K562 (cell line): ENCODE measurements around the gene SCARF1. TPM values are rescaled to one million over a fixed set of nuclear protein-coding genes. Genes with fewer than 3 reads are reported as not detected.

Experiments
- ARID1B ChIP-seq: fragments of 450-650 bp; IDR thresholded peaks from 2 replicates; pipeline ENCODE4 v1.6.1; 2016; ENCODE audit warnings: antibody characterized with exemption, mild to moderate bottlenecking, inconsistent platforms
- BCOR ChIP-seq: fragments of 450-650 bp; IDR thresholded peaks from 2 replicates; pipeline ENCODE4 v1.6.1; 2016
- CBFA2T2 ChIP-seq: fragments of 450-650 bp; conservative IDR thresholded peaks from 2 replicates; pipeline ENCODE4 v1.6.1; 2017; ENCODE audit warnings: mild to moderate bottlenecking
- CBX5 ChIP-seq: IDR thresholded peaks from 2 replicates; pipeline ENCODE4 v1.6.1; 2014; ENCODE audit warnings: low read depth, borderline replicate concordance
- CREB3L1 ChIP-seq: fragments of 450-650 bp; IDR thresholded peaks from 2 replicates; pipeline ENCODE4 v1.6.1; 2014; ENCODE audit warnings: low read depth, mild to moderate bottlenecking, moderate library complexity, borderline replicate concordance
- EP300 ChIP-seq: IDR thresholded peaks from 2 replicates; pipeline ENCODE4 v1.6.1; 2012; ENCODE audit warnings: low read length, improper control_type of control experiment
- HDAC1 ChIP-seq, 2 experiments: fragments of 450-650 bp; IDR thresholded peaks; 2 replicates each; pipeline ENCODE4 v1.6.1; 2016 to 2017; ENCODE audit warnings: inconsistent platforms in 1 of 2, mild to moderate bottlenecking in 1 of 2, moderate library complexity in 1 of 2
- NFATC3 ChIP-seq: fragments of 450-650 bp; IDR thresholded peaks from 2 replicates; pipeline ENCODE4 v1.6.1; 2017; ENCODE audit warnings: mild to moderate bottlenecking
- NFIC ChIP-seq: fragments of 450-650 bp; IDR thresholded peaks from 2 replicates; pipeline ENCODE4 v1.6.1; 2017; ENCODE audit warnings: mild to moderate bottlenecking, inconsistent platforms
- POLR2AphosphoS2 ChIP-seq: IDR thresholded peaks from 2 replicates; pipeline ENCODE4 v1.6.1; 2012; ENCODE audit warnings: low read length, improper control_type of control experiment
- RNF2 ChIP-seq: sonication (generic); IDR thresholded peaks from 2 replicates; pipeline ENCODE4 v1.6.1; 2016
- SLC30A9 ChIP-seq: fragments of 250-450 bp; sonication (Bioruptor Pico); IDR thresholded peaks from 2 replicates; pipeline ENCODE4 v1.8.0; 2022; ENCODE audit warnings: mild to moderate bottlenecking, moderate library complexity
- SPI1 ChIP-seq: IDR thresholded peaks from 2 replicates; pipeline ENCODE4 v1.6.1; 2011; ENCODE audit warnings: low read depth, low read length, control low read depth, borderline replicate concordance
- TCF3 ChIP-seq: sonication (generic); formaldehyde crosslinking; IDR thresholded peaks from 2 replicates; pipeline ENCODE4 v1.4.0; 2020; ENCODE audit warnings: mild to moderate bottlenecking, missing genetic modification reagents
- THRA ChIP-seq: fragments of 450-650 bp; IDR thresholded peaks from 2 replicates; pipeline ENCODE4 v1.6.1; 2017; ENCODE audit warnings: mild to moderate bottlenecking, moderate library complexity
- TSHZ1 ChIP-seq: fragments of 250-450 bp; sonication (Bioruptor Pico); IDR thresholded peaks from 2 replicates; pipeline ENCODE4 v1.4.0; 2020; ENCODE audit warnings: mild to moderate bottlenecking, moderate library complexity
- ZNF717 ChIP-seq: fragments of 250-450 bp; sonication (Bioruptor Pico); IDR thresholded peaks from 2 replicates; pipeline ENCODE4 v1.5.0; 2021
- polyA plus RNA-seq, 8 experiments: library from polyadenylated mRNA; depleted of rRNA in 4 of 8; stranded (reverse) in 5 of 8; unstranded in 3 of 8; fragments of >200 nt; fragmentation: Nextera tagmentation in 2 of 8; fragmentation: Illumina TruSeq in 1 of 8; extraction: Ambion mirVana in 2 of 8; extraction: Trizol in 1 of 8; gene quantifications; 2 replicates each; pipeline versions ENCODE4 v1.2.1 to v1.2.3, GENCODE V29; 2011 to 2014; ENCODE audit warnings: inconsistent platforms in 1 of 8, missing spikeins in 1 of 8
- total RNA-seq, 7 experiments: library from RNA; depleted of rRNA in 6 of 7; stranded (reverse); fragments of >200 nt in 6 of 7; fragmentation: Illumina TruSeq in 2 of 7; extraction: Trizol in 2 of 7; gene quantifications; 2 replicates each; pipeline versions ENCODE4 v1.2.1 to v1.2.3, GENCODE V29; 2011 to 2021; ENCODE audit warnings: low replicate concordance in 1 of 7
- TF ChIP-seq, protein P1 (sequence below): fragments of 250-450 bp; sonication (Bioruptor Pico); IDR thresholded peaks from 2 replicates; pipeline ENCODE4 v1.9.0; 2021; ENCODE audit warnings: mild to moderate bottlenecking, inconsistent platforms
- TF ChIP-seq, protein P2 (sequence below), 2 experiments: fragments of 450-650 bp; IDR thresholded peaks; 2 replicates each; pipeline ENCODE4 v1.6.1; 2016

SCARF1 gene
- total and polyA plus RNA-seq, 9 of the 15 experiments (the other 6 are each of a cell fraction or from before 2014, with no cell fraction given) = 0.04 to 2.1 (median 0.63) TPM

GRCh38 chr17:1649844-1650501, 4.4 kb upstream of the SCARF1 start, which contains the start of gene RILP (continued):
- TF ChIP-seq POLR2AphosphoS2 = peak; percentile 95
- TF ChIP-seq, protein P1, sequence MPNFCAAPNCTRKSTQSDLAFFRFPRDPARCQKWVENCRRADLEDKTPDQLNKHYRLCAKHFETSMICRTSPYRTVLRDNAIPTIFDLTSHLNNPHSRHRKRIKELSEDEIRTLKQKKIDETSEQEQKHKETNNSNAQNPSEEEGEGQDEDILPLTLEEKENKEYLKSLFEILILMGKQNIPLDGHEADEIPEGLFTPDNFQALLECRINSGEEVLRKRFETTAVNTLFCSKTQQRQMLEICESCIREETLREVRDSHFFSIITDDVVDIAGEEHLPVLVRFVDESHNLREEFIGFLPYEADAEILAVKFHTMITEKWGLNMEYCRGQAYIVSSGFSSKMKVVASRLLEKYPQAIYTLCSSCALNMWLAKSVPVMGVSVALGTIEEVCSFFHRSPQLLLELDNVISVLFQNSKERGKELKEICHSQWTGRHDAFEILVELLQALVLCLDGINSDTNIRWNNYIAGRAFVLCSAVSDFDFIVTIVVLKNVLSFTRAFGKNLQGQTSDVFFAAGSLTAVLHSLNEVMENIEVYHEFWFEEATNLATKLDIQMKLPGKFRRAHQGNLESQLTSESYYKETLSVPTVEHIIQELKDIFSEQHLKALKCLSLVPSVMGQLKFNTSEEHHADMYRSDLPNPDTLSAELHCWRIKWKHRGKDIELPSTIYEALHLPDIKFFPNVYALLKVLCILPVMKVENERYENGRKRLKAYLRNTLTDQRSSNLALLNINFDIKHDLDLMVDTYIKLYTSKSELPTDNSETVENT (CRISPR knock-in tag) = 0 out of 2 replicates have a peak, but pooled peaks have one; percentile 8
- no peak for TF ChIP-seq CBX5
- TF ChIP-seq CBFA2T2 = peak; percentile 83
- TF ChIP-seq ZNF717 (CRISPR knock-in tag) = no peak
- peak; percentile 89 for TF ChIP-seq EP300
- TF ChIP-seq TSHZ1 (CRISPR knock-in tag) = no peak
- TF ChIP-seq, protein P2, sequence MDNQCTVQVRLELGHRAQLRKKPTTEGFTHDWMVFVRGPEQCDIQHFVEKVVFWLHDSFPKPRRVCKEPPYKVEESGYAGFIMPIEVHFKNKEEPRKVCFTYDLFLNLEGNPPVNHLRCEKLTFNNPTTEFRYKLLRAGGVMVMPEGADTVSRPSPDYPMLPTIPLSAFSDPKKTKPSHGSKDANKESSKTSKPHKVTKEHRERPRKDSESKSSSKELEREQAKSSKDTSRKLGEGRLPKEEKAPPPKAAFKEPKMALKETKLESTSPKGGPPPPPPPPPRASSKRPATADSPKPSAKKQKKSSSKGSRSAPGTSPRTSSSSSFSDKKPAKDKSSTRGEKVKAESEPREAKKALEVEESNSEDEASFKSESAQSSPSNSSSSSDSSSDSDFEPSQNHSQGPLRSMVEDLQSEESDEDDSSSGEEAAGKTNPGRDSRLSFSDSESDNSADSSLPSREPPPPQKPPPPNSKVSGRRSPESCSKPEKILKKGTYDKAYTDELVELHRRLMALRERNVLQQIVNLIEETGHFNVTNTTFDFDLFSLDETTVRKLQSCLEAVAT (IDR thresholded peaks at IDR 0.05) = no peak; a peak in 1 of 4 replicates
- TF ChIP-seq NFATC3 = 0 out of 2 replicates have a peak, but pooled peaks have one; percentile 30
- peak; percentile 93 for TF ChIP-seq ARID1B
- peak; percentile 67 for TF ChIP-seq BCOR
- TF ChIP-seq TCF3 (CRISPR knock-in tag) = peak; percentile 92
- TF ChIP-seq HDAC1 (IDR thresholded peaks at IDR 0.05) = peak in 1 of 2 experiments; percentile 20; a peak in 1 of 4 replicates
- peak; percentile 30; the same call in 1 of the 2 replicates for TF ChIP-seq CREB3L1
- TF ChIP-seq RNF2 = peak; percentile 98
- TF ChIP-seq THRA = no peak
- TF ChIP-seq SLC30A9 (CRISPR knock-in tag) = no peak
- TF ChIP-seq NFIC = peak; percentile 74
- TF ChIP-seq SPI1 = peak; percentile 77; the same call in 1 of the 2 replicates
